ENCODE measurements around the gene CRK. TPM values are rescaled to one million over a fixed set of nuclear protein-coding genes. Genes with fewer than 3 reads are reported as not detected.

The CRK gene
- total and polyA plus RNA-seq, 10 of the 15 experiments (the other 5 are each of a cell fraction or from before 2014, with no cell fraction given) = 11.1 to 23.8 (median 20.5) TPM

GRCh38 chr17:1413281-1413791 lies 42.7 kb downstream of the CRK start:
- no TSS peak for BruUV-seq (replicated peaks)

More at GRCh38 chr17:1413281-1413791, 42.7 kb downstream of the CRK start:
- no peak overlapping the region for H3K4me3 ChIP-seq
- TF ChIP-seq PKNOX1 (IDR thresholded peaks at IDR 0.05) (0 out of 2 replicates have a peak, but pooled peaks have one; percentile 18), MTA2 (IDR thresholded peaks at IDR 0.05; ENCODE audit: low read depth) (no peak), KLF5 (IDR thresholded peaks at IDR 0.05; ENCODE audit: partially characterized antibody) (no peak)
- no peaks in the 10 kb centered on the region for H4K20me1 ChIP-seq (ENCODE audit: control insufficient read depth, insufficient read depth)
- no peak for DNase-seq (ENCODE audit: low read depth, low spot score)
- peak; percentile 15; the same call in 2 of the 3 replicates for ATAC-seq
- H3K9me3 ChIP-seq (replicated peaks; ENCODE audit: control insufficient read depth, insufficient read depth, low read length) = no peaks in the 10 kb centered on the region
- H3K27ac ChIP-seq (ENCODE audit: control insufficient read depth, insufficient read depth) = no peak overlapping the region
- ChIA-PET RAD21 (ENCODE audit: unreplicated experiment) (interaction anchor here (2.2 kb wide), 1 partner anchor 48 kb away, joined by 7 read pairs; no protein-coding TSS in a partner anchor), POLR2A (interaction anchor here (0.5 to 0.7 kb wide), 3 partner anchors 19 to 380 kb away, joined by 4 to 6 read pairs (median 5); no protein-coding TSS in a partner anchor), SMC1A (ENCODE audit: uncharacterized antibody, unreplicated experiment) (no interaction called here), CTCF (interaction anchor here (1.8 kb wide), 1 partner anchor 48 kb away, joined by 7 read pairs; no protein-coding TSS in a partner anchor)
- H3K4me2 ChIP-seq (ENCODE audit: control insufficient read depth, insufficient read depth) = no peak overlapping the region
- 87% methylated on average over 6 of the region's 6 CpGs for WGBS (ENCODE audit: insufficient coverage, insufficient replicate concordance, low lambda C conversion rate, missing lambda C conversion rate)
- no peak overlapping the region for H3K9ac ChIP-seq (ENCODE audit: control insufficient read depth, insufficient read depth, low read length)
- H3K27me3 ChIP-seq (replicated peaks in 1 of 2; ENCODE audit: control insufficient read depth in 2 of 2, insufficient read depth in 2 of 2, low read length in 1 of 2) = no peaks in the 10 kb centered on the region
- no peaks in the 10 kb centered on the region for H3K36me3 ChIP-seq (ENCODE audit: control insufficient read depth in 2 of 2, insufficient read depth in 2 of 2, low read length in 1 of 2)
- intact Hi-C loops (cut with micrococcal nuclease; ENCODE audit: unreplicated experiment) = no loop called here
- no peaks in the 10 kb centered on the region for H3K4me1 ChIP-seq (ENCODE audit: control insufficient read depth, insufficient read depth, low read length)
- no peak overlapping the region for H2AFZ ChIP-seq (ENCODE audit: control insufficient read depth, low read depth, low read length)
- FAIRE-seq = no peak
- H3K79me2 ChIP-seq (ENCODE audit: control insufficient read depth, insufficient read depth, low read length) = no peaks in the 10 kb centered on the region
- in situ Hi-C loops (cut with MboI) = no loop called here
